OCI-LY7 (cell line): ENCODE measurements around the gene STON2. TPM values are rescaled to one million over a fixed set of nuclear protein-coding genes. Genes with fewer than 3 reads are reported as not detected.

Experiments
- BruUV-seq: library from RNA; stranded (reverse); fragments of 400-500 nt; replicated peaks from 2 replicates; lab custom pipeline; 2021; lab: Mats Ljungman, UMichigan
- CTCF ChIA-PET: fragments of 300-600 bp; sonication (Branson Sonifier 250); formaldehyde crosslinking; loops from one replicate; lab custom pipeline; 2022; ENCODE audit warnings: antibody characterized with exemption; ENCODE audit not compliant: unreplicated experiment; lab: Charles Lee
- POLR2A ChIA-PET: fragments of 300-600 bp; sonication (Branson Sonifier 250); formaldehyde crosslinking; loops from one replicate; lab custom pipeline; 2022; ENCODE audit warnings: antibody characterized with exemption; lab: Charles Lee
- DNase-seq: peaks from one replicate; pipeline ENCODE4 v3.0.0-alpha.2; 2015; ENCODE audit warnings: low spot score
- H2AFZ ChIP-seq: fragments of 200-600 bp; sonication (generic), shearing (Covaris generic); 2 replicates; pipeline ENCODE4 v1.6.1; 2014; ENCODE audit warnings: mild to moderate bottlenecking, antibody characterized with exemption, low read length, moderate library complexity
- H3K27ac ChIP-seq: fragments of 200-600 bp; sonication (generic); 2 replicates; pipeline ENCODE4 v1.5.1; 2014; ENCODE audit warnings: mixed run types, low read depth, mild to moderate bottlenecking, moderate library complexity, low read length, inconsistent platforms; ENCODE audit not compliant: poor library complexity, severe bottlenecking
- H3K36me3 ChIP-seq: fragments of 200-600 bp; sonication (generic); 2 replicates; pipeline ENCODE4 v1.6.1; 2014; ENCODE audit warnings: mild to moderate bottlenecking, antibody characterized with exemption, low read length, moderate library complexity, mixed read lengths; ENCODE audit not compliant: insufficient read depth
- H3K4me1 ChIP-seq: fragments of 200-600 bp; sonication (generic); 2 replicates; pipeline ENCODE4 v1.5.1; 2014; ENCODE audit warnings: mild to moderate bottlenecking, low read length; ENCODE audit not compliant: insufficient read depth, poor library complexity, severe bottlenecking
- H3K4me2 ChIP-seq: fragments of 200-600 bp; sonication (generic); 2 replicates; pipeline ENCODE4 v1.6.1; 2014; ENCODE audit warnings: mild to moderate bottlenecking, low read length
- H3K4me3 ChIP-seq: fragments of 200-600 bp; sonication (generic); 2 replicates; pipeline ENCODE4 v1.5.1; 2014; ENCODE audit warnings: mild to moderate bottlenecking, low read depth, low read length; ENCODE audit not compliant: poor library complexity, severe bottlenecking
- H3K79me2 ChIP-seq: fragments of 200-600 bp; sonication (generic); 2 replicates; pipeline ENCODE4 v1.6.1; 2016; ENCODE audit warnings: low read depth, mild to moderate bottlenecking, low read length, moderate library complexity, mixed read lengths; ENCODE audit not compliant: insufficient read depth
- H3K9me2 ChIP-seq: fragments of 200-600 bp; sonication (generic); 2 replicates; pipeline ENCODE4 v1.6.1; 2016; ENCODE audit warnings: mild to moderate bottlenecking, low read length, mixed read lengths; ENCODE audit not compliant: insufficient read depth
- H3K9me3 ChIP-seq: fragments of 200-600 bp; sonication (generic); 2 replicates; pipeline ENCODE4 v1.6.1; 2014; ENCODE audit warnings: mild to moderate bottlenecking, mixed run types, low read length, mixed read lengths
- H4K20me1 ChIP-seq: fragments of 200-600 bp; sonication (generic); 2 replicates; pipeline ENCODE4 v1.6.1; 2014; ENCODE audit warnings: mild to moderate bottlenecking, antibody characterized with exemption, low read length, moderate library complexity, mixed read lengths; ENCODE audit not compliant: insufficient read depth
- EZH2phosphoT487 ChIP-seq: fragments of 200-600 bp; sonication (generic); IDR thresholded peaks from 2 replicates; pipeline ENCODE4 v1.6.1; 2018; ENCODE audit warnings: low read depth, borderline replicate concordance, mild to moderate bottlenecking, mixed run types, antibody characterized with exemption, low read length, moderate library complexity, mixed read lengths
- intact Hi-C: fragments of 100-400 bp; cut with micrococcal nuclease; formaldehyde crosslinking; loops from one replicate; pipeline ENCODE4 v1.10.0; 2022; ENCODE audit not compliant: unreplicated experiment
- total RNA-seq, 2 experiments: library from RNA; depleted of rRNA in 1 of 2; stranded (reverse); fragments of >200 nt in 1 of 2; shearing (Covaris generic) in 1 of 2; gene quantifications; 2 replicates each; pipeline ENCODE4 v1.2.3, GENCODE V29; 2014 to 2022
- TF ChIP-seq, protein P1 (sequence below): fragments of 200-600 bp; sonication (generic); conservative IDR thresholded peaks from 2 replicates; pipeline ENCODE4 v1.5.1; 2014; ENCODE audit warnings: mild to moderate bottlenecking, antibody characterized with exemption, low read length, moderate library complexity, mixed read lengths

Gene STON2
- total RNA-seq, 2 experiments from 2014 or later = 0.25 TPM; not detected in 1

- CTCF ChIA-PET = no interaction called here
- no peaks in the 10 kb centered on the region for H3K79me2 ChIP-seq
- intact Hi-C loops = no loop called here
- H3K9me2 ChIP-seq = no peaks in the 10 kb centered on the region
- H2AFZ ChIP-seq = no peak overlapping the region
- H3K36me3 ChIP-seq = no peaks in the 10 kb centered on the region
- BruUV-seq = no TSS peak
- peak overlapping the region; percentile 55 for H3K4me2 ChIP-seq
- H3K9me3 ChIP-seq = no peaks in the 10 kb centered on the region
- H3K4me1 ChIP-seq = no peaks in the 10 kb centered on the region
- DNase-seq = peak; percentile 14
- H3K4me3 ChIP-seq = peak overlapping the region; percentile 60
- H4K20me1 ChIP-seq = no peaks in the 10 kb centered on the region
- H3K27ac ChIP-seq = no peak overlapping the region
- POLR2A ChIA-PET = interaction anchor here (0.5 kb wide), 1 partner anchor 26 kb away, joined by 5 read pairs; no protein-coding TSS in a partner anchor
- TF ChIP-seq EZH2phosphoT487 = peak; percentile 83; the same call in 1 of the 2 replicates
- TF ChIP-seq, protein P1, sequence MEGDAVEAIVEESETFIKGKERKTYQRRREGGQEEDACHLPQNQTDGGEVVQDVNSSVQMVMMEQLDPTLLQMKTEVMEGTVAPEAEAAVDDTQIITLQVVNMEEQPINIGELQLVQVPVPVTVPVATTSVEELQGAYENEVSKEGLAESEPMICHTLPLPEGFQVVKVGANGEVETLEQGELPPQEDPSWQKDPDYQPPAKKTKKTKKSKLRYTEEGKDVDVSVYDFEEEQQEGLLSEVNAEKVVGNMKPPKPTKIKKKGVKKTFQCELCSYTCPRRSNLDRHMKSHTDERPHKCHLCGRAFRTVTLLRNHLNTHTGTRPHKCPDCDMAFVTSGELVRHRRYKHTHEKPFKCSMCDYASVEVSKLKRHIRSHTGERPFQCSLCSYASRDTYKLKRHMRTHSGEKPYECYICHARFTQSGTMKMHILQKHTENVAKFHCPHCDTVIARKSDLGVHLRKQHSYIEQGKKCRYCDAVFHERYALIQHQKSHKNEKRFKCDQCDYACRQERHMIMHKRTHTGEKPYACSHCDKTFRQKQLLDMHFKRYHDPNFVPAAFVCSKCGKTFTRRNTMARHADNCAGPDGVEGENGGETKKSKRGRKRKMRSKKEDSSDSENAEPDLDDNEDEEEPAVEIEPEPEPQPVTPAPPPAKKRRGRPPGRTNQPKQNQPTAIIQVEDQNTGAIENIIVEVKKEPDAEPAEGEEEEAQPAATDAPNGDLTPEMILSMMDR = no peak
These were observed 35.5 kb upstream of the STON2 start for GRCh38 chr14:81435391-81436295.

GRCh38 chr14:81435048-81435390 is 34.9 kb upstream of the STON2 start:
- CTCF ChIA-PET = no interaction called here
- H3K36me3 ChIP-seq = no peaks in the 10 kb centered on the region
- H3K27ac ChIP-seq = no peak overlapping the region
- no peak for DNase-seq
- H3K9me2 ChIP-seq = no peaks in the 10 kb centered on the region
- no peaks in the 10 kb centered on the region for H3K4me1 ChIP-seq
- POLR2A ChIA-PET = interaction anchor here (0.5 kb wide), 1 partner anchor 25 kb away, joined by 5 read pairs; no protein-coding TSS in a partner anchor
- intact Hi-C loops = no loop called here
- H3K4me2 ChIP-seq = peak overlapping the region; percentile 55
- H3K4me3 ChIP-seq = peak overlapping the region; percentile 58
- no peaks in the 10 kb centered on the region for H3K9me3 ChIP-seq
- H3K79me2 ChIP-seq = no peaks in the 10 kb centered on the region
- no peak for TF ChIP-seq EZH2phosphoT487
- TF ChIP-seq, protein P1 = no peak
- no peak overlapping the region for H2AFZ ChIP-seq
- no peaks in the 10 kb centered on the region for H4K20me1 ChIP-seq
- BruUV-seq = no TSS peak

- BruUV-seq = no TSS peak
- H3K9me2 ChIP-seq = no peaks in the 10 kb centered on the region
- H3K4me3 ChIP-seq = no peak overlapping the region
- no peaks in the 10 kb centered on the region for H3K9me3 ChIP-seq
- H2AFZ ChIP-seq = no peak overlapping the region
- no peak for DNase-seq
- no peaks in the 10 kb centered on the region for H4K20me1 ChIP-seq
- H3K36me3 ChIP-seq = no peaks in the 10 kb centered on the region
- intact Hi-C loops = no loop called here
- H3K27ac ChIP-seq = no peak overlapping the region
- no peaks in the 10 kb centered on the region for H3K79me2 ChIP-seq
- POLR2A ChIA-PET = no interaction called here
- TF ChIP-seq, protein P1 = no peak
- no peak for TF ChIP-seq EZH2phosphoT487
- CTCF ChIA-PET = no interaction called here
- no peak overlapping the region for H3K4me2 ChIP-seq
- H3K4me1 ChIP-seq = no peaks in the 10 kb centered on the region
These were observed 34.1 kb upstream of the STON2 start for GRCh38 chr14:81434230-81434629.
